HUES6 (cell line): ENCODE results near the gene ASAP2.

Source experiments
- H3K27ac ChIP-seq: 2 replicates; pipeline ENCODE4 v1.7.0; 2013; ENCODE audit warnings: low read depth, mild to moderate bottlenecking, low read length, inconsistent platforms
- H3K27me3 ChIP-seq: 2 replicates; pipeline ENCODE4 v1.6.1; 2013; ENCODE audit warnings: low read length; ENCODE audit not compliant: control insufficient read depth, insufficient read depth
- H3K36me3 ChIP-seq: 2 replicates; pipeline ENCODE4 v1.6.1; 2013; ENCODE audit warnings: low read length; ENCODE audit not compliant: control insufficient read depth, insufficient read depth
- H3K4me1 ChIP-seq: 2 replicates; pipeline ENCODE4 v1.6.1; 2013; ENCODE audit warnings: low read length; ENCODE audit not compliant: control insufficient read depth, insufficient read depth
- H3K4me3 ChIP-seq: 2 replicates; pipeline ENCODE4 v1.5.1; 2013; ENCODE audit warnings: low read depth, low read length
- H3K9ac ChIP-seq: one replicate; pipeline ENCODE4 v1.6.1; 2013; ENCODE audit warnings: mild to moderate bottlenecking, low read length
- H3K9me3 ChIP-seq: 2 replicates; pipeline ENCODE4 v1.6.1; 2013; ENCODE audit warnings: low read depth, low read length; ENCODE audit not compliant: control insufficient read depth, insufficient read depth

Gene ASAP2

GRCh38 chr2:9300214-9300613 is 93.6 kb downstream of the ASAP2 start:
- peaks cover 10% of the 10 kb centered on the region; the same call in 1 of the 2 replicates for H3K4me1 ChIP-seq

DNA sequence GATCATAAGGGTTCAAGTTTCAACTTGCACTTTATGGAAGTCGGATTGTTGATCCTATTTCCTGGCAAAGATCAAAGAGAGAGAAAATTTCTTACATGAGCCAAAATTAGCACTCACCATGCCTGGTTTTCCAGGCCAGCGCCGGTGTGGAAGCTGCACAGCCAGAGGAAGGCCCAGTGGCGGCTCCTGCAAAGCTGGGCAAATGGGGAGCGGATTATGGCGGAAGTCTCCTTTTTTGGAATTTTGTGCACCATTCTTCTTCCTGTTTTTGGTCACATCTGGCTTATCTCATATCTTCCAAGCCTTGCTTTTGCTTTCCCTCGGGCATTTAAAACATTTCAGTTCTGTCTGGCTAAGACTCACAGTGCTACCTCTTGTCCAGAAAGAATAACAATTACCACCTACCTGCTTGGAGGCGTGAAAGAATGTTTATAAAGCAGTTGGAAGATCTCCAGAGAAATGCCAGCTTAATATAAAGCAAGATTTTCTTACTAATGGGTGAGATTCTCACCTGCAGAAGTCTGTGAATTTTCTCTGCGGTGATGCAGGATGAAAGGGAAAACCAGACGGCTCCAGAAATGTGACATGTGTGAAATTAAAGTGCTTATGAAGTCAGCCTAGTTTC is 94.3 kb downstream of the ASAP2 start:
- Histone ChIP-seq H3K4me3 (no peak overlapping the region), H3K36me3 (no peaks in the 10 kb centered on the region), H3K9me3 (no peaks in the 10 kb centered on the region), H3K4me1 (peaks cover 10% of the 10 kb centered on the region; the same call in 1 of the 2 replicates), H3K9ac (no peak overlapping the region), H3K27ac (no peak overlapping the region), H3K27me3 (no peaks in the 10 kb centered on the region)

More at GRCh38 chr2:9300214-9300613, 93.6 kb downstream of the ASAP2 start:
- Histone ChIP-seq H3K36me3 (no peaks in the 10 kb centered on the region), H3K4me3 (no peak overlapping the region), H3K9me3 (no peaks in the 10 kb centered on the region), H3K9ac (no peak overlapping the region), H3K27ac (no peak overlapping the region), H3K27me3 (no peaks in the 10 kb centered on the region)

DNA sequence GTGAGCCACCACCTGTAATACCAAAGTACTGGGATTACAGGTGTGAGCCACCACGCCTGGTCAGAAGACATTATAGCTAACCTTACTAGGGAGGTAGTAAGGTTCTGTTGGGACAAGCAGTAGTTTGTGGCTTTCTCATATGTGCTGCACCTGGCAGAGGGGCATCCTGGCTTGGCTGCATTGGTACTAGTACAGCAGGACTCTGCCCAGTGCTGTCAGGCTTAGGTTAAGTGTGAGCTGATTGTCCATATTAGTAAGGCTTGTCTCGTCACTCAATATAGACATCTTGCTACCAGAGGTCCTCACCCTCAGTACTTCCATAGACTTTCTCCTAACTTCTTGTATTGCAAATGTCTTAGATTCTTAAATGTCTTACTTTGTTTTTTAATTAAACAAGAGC is 96.1 kb downstream of the ASAP2 start:
- Histone ChIP-seq H3K9ac (no peak overlapping the region), H3K9me3 (no peaks in the 10 kb centered on the region), H3K4me3 (no peak overlapping the region), H3K27ac (no peak overlapping the region), H3K27me3 (no peaks in the 10 kb centered on the region), H3K36me3 (no peaks in the 10 kb centered on the region), H3K4me1 (peaks cover 14% of the 10 kb centered on the region)

GRCh38 chr2:9303528-9304225 is 97.1 kb downstream of the ASAP2 start:
- H3K36me3 ChIP-seq: no peaks in the 10 kb centered on the region
- H3K9ac ChIP-seq: no peak overlapping the region
- no peaks in the 10 kb centered on the region for H3K9me3 ChIP-seq
- peaks cover 14% of the 10 kb centered on the region for H3K4me1 ChIP-seq
- no peak overlapping the region for H3K4me3 ChIP-seq
- no peak overlapping the region for H3K27ac ChIP-seq
- H3K27me3 ChIP-seq: no peaks in the 10 kb centered on the region

GRCh38 chr2:9306911-9307310 is 100.3 kb downstream of the ASAP2 start:
- H3K9ac ChIP-seq: no peak overlapping the region
- no peak overlapping the region for H3K27ac ChIP-seq
- peaks cover 17% of the 10 kb centered on the region for H3K4me1 ChIP-seq
- no peaks in the 10 kb centered on the region for H3K36me3 ChIP-seq
- H3K27me3 ChIP-seq: no peaks in the 10 kb centered on the region
- no peak overlapping the region for H3K4me3 ChIP-seq
- H3K9me3 ChIP-seq: no peaks in the 10 kb centered on the region

- no peaks in the 10 kb centered on the region for H3K36me3 ChIP-seq
- no peak overlapping the region for H3K4me3 ChIP-seq
- H3K27ac ChIP-seq: no peak overlapping the region
- H3K27me3 ChIP-seq: no peaks in the 10 kb centered on the region
- H3K9ac ChIP-seq: no peak overlapping the region
- H3K9me3 ChIP-seq: no peaks in the 10 kb centered on the region
- peaks cover 17% of the 10 kb centered on the region for H3K4me1 ChIP-seq
Measured at GRCh38 chr2:9307535-9307934, 100.9 kb downstream of the ASAP2 start.

GRCh38 chr2:9308186-9308955 is 101.8 kb downstream of the ASAP2 start:
- peaks cover 17% of the 10 kb centered on the region for H3K4me1 ChIP-seq
- H3K27ac ChIP-seq: no peak overlapping the region
- H3K27me3 ChIP-seq: no peaks in the 10 kb centered on the region
- H3K9me3 ChIP-seq: no peaks in the 10 kb centered on the region
- no peak overlapping the region for H3K4me3 ChIP-seq
- H3K36me3 ChIP-seq: no peaks in the 10 kb centered on the region
- no peak overlapping the region for H3K9ac ChIP-seq

GRCh38 chr2:9309147-9309546 is 102.5 kb downstream of the ASAP2 start:
- no peak overlapping the region for H3K9ac ChIP-seq
- peaks cover 17% of the 10 kb centered on the region for H3K4me1 ChIP-seq
- H3K27me3 ChIP-seq: no peaks in the 10 kb centered on the region
- no peaks in the 10 kb centered on the region for H3K9me3 ChIP-seq
- no peak overlapping the region for H3K4me3 ChIP-seq
- no peaks in the 10 kb centered on the region for H3K36me3 ChIP-seq
- H3K27ac ChIP-seq: no peak overlapping the region

- Histone ChIP-seq H3K27me3 (no peaks in the 10 kb centered on the region), H3K9me3 (no peaks in the 10 kb centered on the region), H3K27ac (no peak overlapping the region), H3K36me3 (no peaks in the 10 kb centered on the region), H3K4me1 (peaks cover 19% of the 10 kb centered on the region), H3K9ac (no peak overlapping the region), H3K4me3 (no peak overlapping the region)
Measured at GRCh38 chr2:9310377-9310776, 103.8 kb downstream of the ASAP2 start.

DNA sequence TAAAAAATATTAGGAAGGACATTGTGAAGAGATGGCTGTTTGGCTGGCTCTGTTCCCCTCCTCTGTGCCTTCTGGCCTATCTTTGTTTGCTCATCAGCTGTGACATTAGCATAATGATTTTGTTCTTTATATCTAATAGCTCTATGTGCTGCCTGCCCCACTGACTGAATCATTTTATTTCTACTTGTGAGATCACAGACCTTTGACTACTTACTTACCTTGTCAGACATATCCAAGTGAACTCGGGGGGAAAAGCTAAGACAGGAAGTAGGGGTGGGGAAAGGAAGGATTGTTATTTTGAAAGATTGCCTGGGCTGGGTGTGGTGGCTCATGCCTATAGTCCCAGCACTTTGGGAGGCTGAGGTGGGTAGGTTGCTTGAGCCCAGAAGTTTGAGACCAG is 104.2 kb downstream of the ASAP2 start:
- Histone ChIP-seq H3K4me3 (no peak overlapping the region), H3K9ac (no peak overlapping the region), H3K9me3 (no peaks in the 10 kb centered on the region), H3K4me1 (peaks cover 19% of the 10 kb centered on the region), H3K27me3 (no peaks in the 10 kb centered on the region), H3K36me3 (no peaks in the 10 kb centered on the region), H3K27ac (no peak overlapping the region)

GRCh38 chr2:9311488-9311887 is 104.9 kb downstream of the ASAP2 start:
- Histone ChIP-seq H3K27ac (no peak overlapping the region), H3K4me1 (peaks cover 19% of the 10 kb centered on the region), H3K9me3 (no peaks in the 10 kb centered on the region), H3K27me3 (no peaks in the 10 kb centered on the region), H3K4me3 (no peak overlapping the region), H3K9ac (no peak overlapping the region), H3K36me3 (no peaks in the 10 kb centered on the region)
